ENCODE results near the gene SLC9A9.
A peak's percentile ranks its signal among the peaks of the same experiment; 100 is the strongest.

SLC9A9 gene

DNA sequence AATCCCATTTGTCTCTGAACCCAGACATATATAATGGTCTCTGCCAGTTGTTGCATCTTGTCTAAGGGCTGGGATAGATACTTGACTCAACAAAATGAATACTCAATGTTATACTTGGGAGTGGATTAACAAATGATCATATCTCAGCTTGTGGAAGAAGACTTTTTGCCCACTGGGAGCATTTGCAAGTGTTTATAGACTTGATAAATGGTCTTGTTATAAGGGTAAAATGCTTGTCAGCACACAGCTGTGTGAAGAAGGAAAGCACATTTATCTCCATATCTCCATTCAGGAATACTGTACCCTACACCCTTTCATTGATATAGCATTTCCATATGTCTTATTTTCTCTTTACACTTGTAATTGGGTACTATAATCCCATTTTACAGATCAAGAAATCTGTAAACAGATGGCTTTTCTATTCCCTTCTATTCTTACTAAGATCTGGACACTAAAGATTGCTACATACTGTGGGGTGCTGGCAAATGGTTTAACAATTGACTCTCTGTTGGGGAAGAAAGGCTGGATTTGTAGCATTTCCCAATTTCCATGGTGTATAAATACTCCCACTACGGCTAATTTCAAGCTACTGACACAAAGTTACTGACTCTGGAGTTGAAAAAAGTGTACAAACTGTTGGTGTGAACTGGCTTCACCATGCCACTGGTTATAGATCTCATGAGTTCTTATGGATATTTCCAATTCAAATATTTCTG, 574.1 kb downstream of the SLC9A9 start:
- in situ Hi-C loops (cut with HindIII; ENCODE audit: low pct_ligation_motif_present, low sequenced_read_pairs), result no loop called here
- no peak overlapping the region for H3K4me3 ChIP-seq (ENCODE audit: low read depth, low read length)
- H3K36me3 ChIP-seq (replicated peaks), result no peaks in the 10 kb centered on the region
- TF ChIP-seq, protein P1, sequence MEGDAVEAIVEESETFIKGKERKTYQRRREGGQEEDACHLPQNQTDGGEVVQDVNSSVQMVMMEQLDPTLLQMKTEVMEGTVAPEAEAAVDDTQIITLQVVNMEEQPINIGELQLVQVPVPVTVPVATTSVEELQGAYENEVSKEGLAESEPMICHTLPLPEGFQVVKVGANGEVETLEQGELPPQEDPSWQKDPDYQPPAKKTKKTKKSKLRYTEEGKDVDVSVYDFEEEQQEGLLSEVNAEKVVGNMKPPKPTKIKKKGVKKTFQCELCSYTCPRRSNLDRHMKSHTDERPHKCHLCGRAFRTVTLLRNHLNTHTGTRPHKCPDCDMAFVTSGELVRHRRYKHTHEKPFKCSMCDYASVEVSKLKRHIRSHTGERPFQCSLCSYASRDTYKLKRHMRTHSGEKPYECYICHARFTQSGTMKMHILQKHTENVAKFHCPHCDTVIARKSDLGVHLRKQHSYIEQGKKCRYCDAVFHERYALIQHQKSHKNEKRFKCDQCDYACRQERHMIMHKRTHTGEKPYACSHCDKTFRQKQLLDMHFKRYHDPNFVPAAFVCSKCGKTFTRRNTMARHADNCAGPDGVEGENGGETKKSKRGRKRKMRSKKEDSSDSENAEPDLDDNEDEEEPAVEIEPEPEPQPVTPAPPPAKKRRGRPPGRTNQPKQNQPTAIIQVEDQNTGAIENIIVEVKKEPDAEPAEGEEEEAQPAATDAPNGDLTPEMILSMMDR (IDR thresholded peaks at IDR 0.05; ENCODE audit: low read depth, low read length, missing control alignments), result no peak
- no peak for DNase-seq
- H3K27ac ChIP-seq, result no peak overlapping the region
- no peaks in the 10 kb centered on the region for H3K27me3 ChIP-seq (replicated peaks)

DNA sequence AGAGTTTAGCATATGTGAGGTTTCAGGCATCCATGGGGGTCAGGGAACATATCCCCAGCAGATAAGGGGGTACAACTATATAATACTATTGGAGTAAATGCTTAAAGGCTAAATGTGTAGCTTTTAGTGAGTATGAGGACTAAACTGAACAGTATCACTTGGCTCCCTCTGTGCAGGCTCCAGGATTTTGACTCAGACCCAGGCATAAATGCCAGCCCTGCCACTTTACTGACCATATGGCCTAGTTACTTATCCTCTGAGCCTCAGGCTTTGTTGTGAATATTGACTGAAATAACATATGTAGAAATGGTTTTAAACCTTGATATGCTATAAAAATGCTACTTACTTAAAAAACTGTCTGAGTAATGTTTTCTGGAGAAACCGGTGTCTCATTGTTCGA, 577.1 kb downstream of the SLC9A9 start:
- no peaks in the 10 kb centered on the region for H3K36me3 ChIP-seq (replicated peaks)
- no peak overlapping the region for H3K4me3 ChIP-seq (ENCODE audit: low read depth, low read length)
- no peak for DNase-seq
- no peak overlapping the region for H3K27ac ChIP-seq
- no peaks in the 10 kb centered on the region for H3K27me3 ChIP-seq (replicated peaks)
- in situ Hi-C loops (cut with HindIII; ENCODE audit: low pct_ligation_motif_present, low sequenced_read_pairs), result no loop called here
- TF ChIP-seq, protein P1 (IDR thresholded peaks at IDR 0.05; ENCODE audit: low read depth, low read length, missing control alignments), result no peak

DNA sequence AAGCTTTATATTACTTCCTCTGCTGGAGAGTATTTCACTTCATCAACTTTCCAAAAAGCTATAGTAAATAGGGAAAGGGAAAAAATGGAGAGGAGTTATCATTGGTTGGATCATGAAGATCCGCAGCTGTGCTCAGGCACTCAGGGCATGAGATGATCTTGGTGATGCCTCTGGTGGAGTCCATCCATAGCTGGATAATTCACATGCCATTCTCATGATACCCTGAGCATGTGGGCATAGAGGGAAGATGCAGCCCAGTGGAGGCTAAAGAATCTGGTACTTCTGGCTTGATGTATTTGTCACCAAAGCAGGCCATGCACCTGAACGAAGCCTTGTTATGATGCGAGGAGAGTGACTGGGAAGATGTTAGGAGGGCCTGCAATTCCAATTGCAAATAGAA, 578.5 kb downstream of the SLC9A9 start:
- Histone ChIP-seq H3K4me3 (ENCODE audit: low read depth, low read length) (no peak overlapping the region), H3K27ac (no peak overlapping the region), H3K36me3 (replicated peaks) (no peaks in the 10 kb centered on the region), H3K27me3 (replicated peaks) (no peaks in the 10 kb centered on the region)
- no peak for DNase-seq
- in situ Hi-C loops (cut with HindIII; ENCODE audit: low pct_ligation_motif_present, low sequenced_read_pairs), result no loop called here
- TF ChIP-seq, protein P1 (IDR thresholded peaks at IDR 0.05; ENCODE audit: low read depth, low read length, missing control alignments), result no peak

DNA sequence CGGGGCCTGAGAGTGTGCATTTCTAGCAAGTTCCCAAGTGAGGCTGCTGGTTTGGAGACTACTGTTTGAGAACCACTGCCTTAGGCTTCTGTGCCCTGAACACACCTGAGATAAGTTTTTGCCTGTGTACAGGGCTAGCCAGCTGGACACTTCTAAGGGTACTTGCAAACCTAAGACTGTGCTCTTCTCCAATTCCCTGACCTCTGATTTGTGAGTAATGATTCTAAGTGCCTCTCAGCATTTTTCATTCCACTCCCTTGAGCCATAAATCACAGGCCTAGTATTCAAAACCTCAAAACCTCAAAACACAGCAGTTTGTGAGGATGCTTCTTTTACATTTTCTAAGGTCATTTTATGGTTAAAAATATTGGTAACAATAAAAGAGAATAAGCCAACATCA, 580.3 kb downstream of the SLC9A9 start:
- Histone ChIP-seq H3K4me3 (ENCODE audit: low read depth, low read length) (no peak overlapping the region), H3K27ac (no peak overlapping the region), H3K27me3 (replicated peaks) (no peaks in the 10 kb centered on the region), H3K36me3 (replicated peaks) (no peaks in the 10 kb centered on the region)
- DNase-seq, result peak; percentile 25
- TF ChIP-seq, protein P1 (IDR thresholded peaks at IDR 0.05; ENCODE audit: low read depth, low read length, missing control alignments), result no peak
- in situ Hi-C loops (cut with HindIII; ENCODE audit: low pct_ligation_motif_present, low sequenced_read_pairs), result no loop called here

DNA sequence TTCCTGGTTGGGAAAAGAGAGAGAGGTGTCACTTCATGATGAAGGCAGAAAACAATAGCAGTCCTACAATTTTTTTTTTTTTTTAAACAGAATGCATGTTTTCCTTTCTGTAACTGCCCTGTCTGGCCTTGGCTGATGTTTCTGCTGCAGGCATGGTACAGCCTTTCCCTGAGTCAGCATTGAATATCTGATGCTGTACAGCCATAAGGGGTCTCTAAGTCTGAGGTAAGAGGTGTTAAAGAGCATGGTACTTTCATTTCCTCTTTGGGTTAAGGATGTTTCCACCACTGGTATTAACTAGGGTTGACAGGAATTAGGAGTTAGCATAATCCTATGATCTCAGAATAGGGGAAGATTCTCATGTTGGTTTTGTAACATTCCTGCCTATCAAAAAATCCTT, 581.3 kb downstream of the SLC9A9 start:
- H3K27me3 ChIP-seq (replicated peaks), result no peaks in the 10 kb centered on the region
- TF ChIP-seq, protein P1 (IDR thresholded peaks at IDR 0.05; ENCODE audit: low read depth, low read length, missing control alignments), result no peak
- in situ Hi-C loops (cut with HindIII; ENCODE audit: low pct_ligation_motif_present, low sequenced_read_pairs), result no loop called here
- no peaks in the 10 kb centered on the region for H3K36me3 ChIP-seq (replicated peaks)
- H3K4me3 ChIP-seq (ENCODE audit: low read depth, low read length), result no peak overlapping the region
- DNase-seq, result no peak
- no peak overlapping the region for H3K27ac ChIP-seq

DNA sequence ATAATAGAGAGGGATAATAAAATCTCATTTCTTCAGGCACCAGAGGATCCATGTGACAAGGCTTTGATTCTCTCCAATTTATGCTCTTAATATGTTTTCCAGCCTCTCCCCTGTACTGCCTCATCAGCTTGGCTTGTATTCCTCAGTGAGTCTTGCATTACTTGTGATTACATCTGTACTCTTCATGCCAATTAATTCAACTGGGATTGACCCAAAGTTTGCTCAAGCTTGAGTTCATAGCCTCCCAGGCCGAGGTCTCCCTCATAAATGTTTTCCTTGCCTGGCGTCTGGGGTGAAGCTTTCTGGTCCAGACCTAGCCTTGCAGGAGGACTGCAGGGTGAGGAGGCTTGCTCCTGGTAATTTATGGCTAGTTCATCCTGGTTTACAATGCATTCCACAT, 581.8 kb downstream of the SLC9A9 start:
- Histone ChIP-seq H3K27ac (no peak overlapping the region), H3K36me3 (replicated peaks) (no peaks in the 10 kb centered on the region), H3K27me3 (replicated peaks) (no peaks in the 10 kb centered on the region), H3K4me3 (ENCODE audit: low read depth, low read length) (no peak overlapping the region)
- no peak for DNase-seq
- TF ChIP-seq, protein P1 (IDR thresholded peaks at IDR 0.05; ENCODE audit: low read depth, low read length, missing control alignments), result no peak
- in situ Hi-C loops (cut with HindIII; ENCODE audit: low pct_ligation_motif_present, low sequenced_read_pairs), result no loop called here
